Panc1 (cell line): ENCODE results near the gene TENM3. TPM values are rescaled to one million over a fixed set of nuclear protein-coding genes. Genes with fewer than 3 reads are reported as not detected.

Experiments
- ATAC-seq: fragments of 200-7000 bp; cut with Tn5 transposase; 2 replicates; pipeline ENCODE4 v1.9.1; 2020; ENCODE audit warnings: mild to moderate bottlenecking, moderate library complexity
- BruUV-seq: library from RNA; stranded (reverse); fragments of 400-500 nt; replicated peaks from 2 replicates; lab custom pipeline; 2021; lab: Mats Ljungman, UMichigan
- CTCF ChIA-PET: fragments of 300-600 bp; sonication (Branson Sonifier 250); formaldehyde crosslinking; loops from one replicate; lab custom pipeline; 2022; ENCODE audit warnings: antibody characterized with exemption; lab: Charles Lee
- POLR2A ChIA-PET: fragments of 300-600 bp; sonication (Branson Sonifier 250); formaldehyde crosslinking; loops from one replicate; lab custom pipeline; 2022; ENCODE audit warnings: antibody characterized with exemption; lab: Charles Lee
- DNase-seq: peaks from one replicate; pipeline ENCODE4 v3.0.0-alpha.2; 2010; ENCODE audit warnings: low read depth, low spot score
- H3K27ac ChIP-seq: 2 replicates; pipeline ENCODE4 v1.5.1; 2011; ENCODE audit warnings: mild to moderate bottlenecking, low read length, inconsistent platforms
- H3K27me3 ChIP-seq: fragments of 200-500 bp; sonication (Bioruptor generic); 2 replicates; pipeline ENCODE4 v1.6.0; 2014; ENCODE audit warnings: low read length, inconsistent platforms; ENCODE audit not compliant: control insufficient read depth, insufficient read depth
- H3K36me3 ChIP-seq: fragments of 200-500 bp; sonication (Bioruptor generic); 2 replicates; pipeline ENCODE4 v1.5.1; 2014; ENCODE audit warnings: inconsistent platforms, mild to moderate bottlenecking, low read length, moderate library complexity; ENCODE audit not compliant: control insufficient read depth, insufficient read depth
- H3K4me1 ChIP-seq: 2 replicates; pipeline ENCODE4 v1.5.1; 2011; ENCODE audit warnings: inconsistent platforms, mild to moderate bottlenecking, low read length, moderate library complexity; ENCODE audit not compliant: control insufficient read depth, insufficient read depth
- H3K4me3 ChIP-seq, 2 experiments: 2 replicates each; pipeline ENCODE4 v1.5.1; 2011 to 2012; ENCODE audit warnings: low read depth in 2 of 2, low read length in 2 of 2, mild to moderate bottlenecking in 2 of 2, inconsistent platforms in 1 of 2, moderate library complexity in 1 of 2
- H3K9me3 ChIP-seq: fragments of 200-500 bp; sonication (Bioruptor generic); 2 replicates; pipeline ENCODE4 v1.5.1; 2014; ENCODE audit warnings: low read depth, mild to moderate bottlenecking, inconsistent platforms, low read length, moderate library complexity; ENCODE audit not compliant: control insufficient read depth, insufficient read depth
- CTCF ChIP-seq: fragments of 450-650 bp; IDR thresholded peaks from 2 replicates; pipeline ENCODE4 v1.5.1; 2017; ENCODE audit warnings: mild to moderate bottlenecking
- POLR2AphosphoS5 ChIP-seq: IDR thresholded peaks from 2 replicates; pipeline ENCODE4 v1.6.1; 2012; ENCODE audit warnings: mild to moderate bottlenecking, low read depth, low read length, moderate library complexity
- REST ChIP-seq, 2 experiments: IDR thresholded peaks; 2 replicates each; pipeline ENCODE4 v1.6.1; 2011 to 2012; ENCODE audit warnings: low read depth in 2 of 2, control low read depth in 1 of 2, low read length in 1 of 2, mild to moderate bottlenecking in 1 of 2, moderate library complexity in 1 of 2; ENCODE audit not compliant: insufficient read depth in 1 of 2
- SIN3A ChIP-seq: IDR thresholded peaks from 2 replicates; pipeline ENCODE4 v1.6.1; 2012; ENCODE audit warnings: low read depth, mild to moderate bottlenecking, low read length, moderate library complexity, borderline replicate concordance; ENCODE audit not compliant: insufficient read depth
- TCF7L2 ChIP-seq: IDR thresholded peaks from 2 replicates; pipeline ENCODE4 v1.6.1; 2011; ENCODE audit warnings: mild to moderate bottlenecking, low read depth, low read length, inconsistent platforms
- in situ Hi-C: cut with HindIII; loops from 2 replicates; pipeline ENCODE4 v1.10.0; 2016; ENCODE audit warnings: low sequenced_read_pairs, low pct_unique_long_range_greater_than_20kb
- intact Hi-C: fragments of 100-400 bp; cut with micrococcal nuclease; formaldehyde crosslinking; loops from one replicate; pipeline ENCODE4 v1.10.0; 2022; ENCODE audit not compliant: unreplicated experiment
- total RNA-seq: library from RNA; stranded (reverse); gene quantifications from one replicate; pipeline ENCODE4 v1.2.1, GENCODE V29; 2021; ENCODE audit not compliant: unreplicated experiment

TENM3 gene
- total RNA-seq, 1 experiment from 2014 or later = 0.95 TPM

- TF ChIP-seq CTCF (no peak), POLR2AphosphoS5 (no peak)
- Histone ChIP-seq H3K9me3 (no peaks in the 10 kb centered on the region), H3K27me3 (no peaks in the 10 kb centered on the region), H3K4me1 (no peaks in the 10 kb centered on the region), H3K36me3 (no peaks in the 10 kb centered on the region), H3K27ac (no peak overlapping the region), H3K4me3 (no peak overlapping the region)
- in situ Hi-C loops (no loop called here), intact Hi-C loops (no loop called here)
- ATAC-seq (no peak), DNase-seq (no peak)
- ChIA-PET POLR2A (no interaction called here), CTCF (no interaction called here)
- BruUV-seq = no TSS peak
Measured at GRCh38 chr4:182758273-182758672, 515.1 kb downstream of the TENM3 start.

GRCh38 chr4:182760551-182761043, 517.4 kb downstream of the TENM3 start:
- no peaks in the 10 kb centered on the region for H3K36me3 ChIP-seq
- ATAC-seq (no peak), DNase-seq (no peak)
- CTCF ChIA-PET = no interaction called here
- TF ChIP-seq SIN3A (no peak), REST (IDR thresholded peaks at IDR 0.05; ENCODE audit: insufficient read depth in 1 of 2, low read depth in 2 of 2, low read length in 1 of 2) (no peak), TCF7L2 (no peak), POLR2AphosphoS5 (no peak), CTCF (no peak)
- intact Hi-C loops (no loop called here), in situ Hi-C loops (no loop called here)
- H3K4me3 ChIP-seq = no peak overlapping the region
- H3K4me1 ChIP-seq = no peaks in the 10 kb centered on the region
- POLR2A ChIA-PET = no interaction called here
- no peaks in the 10 kb centered on the region for H3K9me3 ChIP-seq
- H3K27ac ChIP-seq = no peak overlapping the region
- BruUV-seq = no TSS peak
- no peaks in the 10 kb centered on the region for H3K27me3 ChIP-seq
